K562 (cell line): ENCODE data around the gene MFNG.

Source experiments
- CTCF ChIP-seq, 3 experiments: IDR thresholded peaks in 2 of 3; conservative IDR thresholded peaks in 1 of 3; 2 replicates each; pipeline ENCODE4 v1.5.1; 2011 to 2012; ENCODE audit warnings: low read length in 3 of 3, mild to moderate bottlenecking in 3 of 3, control low read depth in 2 of 3, improper control_type of control experiment in 1 of 3, inconsistent platforms in 1 of 3, low read depth in 1 of 3, mixed read lengths in 1 of 3, moderate library complexity in 1 of 3; ENCODE audit not compliant: insufficient read depth in 2 of 3
- EP300 ChIP-seq: IDR thresholded peaks from 2 replicates; pipeline ENCODE4 v1.6.1; 2012; ENCODE audit warnings: low read length, improper control_type of control experiment
- FOXA3 ChIP-seq, 2 experiments: fragments of 450-650 bp in 1 of 2; sonication (generic) in 1 of 2; formaldehyde crosslinking; IDR thresholded peaks in 1 of 2; conservative IDR thresholded peaks in 1 of 2; 2 replicates each; pipeline versions ENCODE4 v1.4.0 to v1.8.0; 2020 to 2022; ENCODE audit warnings: mild to moderate bottlenecking in 2 of 2, missing genetic modification reagents in 1 of 2
- KLF6 ChIP-seq: fragments of 250-450 bp; sonication (Bioruptor Pico); IDR thresholded peaks from 2 replicates; pipeline ENCODE4 v1.4.0; 2020; ENCODE audit warnings: mild to moderate bottlenecking, moderate library complexity, borderline replicate concordance
- RFX5 ChIP-seq: IDR thresholded peaks from 2 replicates; pipeline ENCODE4 v1.6.1; 2011; ENCODE audit warnings: low read depth, mild to moderate bottlenecking, improper control_type of control experiment, low read length
- RNF219 ChIP-seq: fragments of 250-450 bp; sonication (Bioruptor Pico); IDR thresholded peaks from 2 replicates; pipeline ENCODE4 v1.5.0; 2022; ENCODE audit warnings: mild to moderate bottlenecking
- SMARCA4 ChIP-seq: fragments of 450-650 bp; IDR thresholded peaks from 2 replicates; pipeline ENCODE4 v1.6.1; 2016
- STAT6 ChIP-seq: sonication (generic); formaldehyde crosslinking; IDR thresholded peaks from 2 replicates; pipeline ENCODE4 v1.8.1; 2023; ENCODE audit warnings: mild to moderate bottlenecking, missing genetic modification reagents
- XRCC4 ChIP-seq: IDR thresholded peaks from one replicate; pipeline ENCODE4 v1.6.1; 2011; ENCODE audit not compliant: insufficient read depth, insufficient read length; ENCODE audit errors: extremely low read depth
- YY1 ChIP-seq, 3 experiments: IDR thresholded peaks; 2 replicates each; pipeline ENCODE4 v1.6.1; 2011; ENCODE audit warnings: low read length in 2 of 3, mild to moderate bottlenecking in 2 of 3, moderate library complexity in 2 of 3, borderline replicate concordance in 1 of 3, control low read depth in 1 of 3, low read depth in 1 of 3; ENCODE audit not compliant: insufficient read depth in 3 of 3, insufficient replicate concordance in 2 of 3, control insufficient read depth in 1 of 3, insufficient read length in 1 of 3; ENCODE audit errors: extremely low read depth in 1 of 3
- ZBTB49 ChIP-seq: sonication (generic); formaldehyde crosslinking; IDR thresholded peaks from 2 replicates; pipeline ENCODE4 v1.8.0; 2022; ENCODE audit warnings: missing genetic modification reagents, mild to moderate bottlenecking, borderline replicate concordance
- ZNF316 ChIP-seq: fragments of 450-650 bp; IDR thresholded peaks from 2 replicates; pipeline ENCODE4 v1.6.1; 2016
- ZNF586 ChIP-seq: fragments of 450-650 bp; formaldehyde crosslinking; conservative IDR thresholded peaks from 2 replicates; pipeline ENCODE4 v1.4.0; 2020; ENCODE audit warnings: mild to moderate bottlenecking, moderate library complexity
- ZNF644 ChIP-seq: fragments of 200-800 bp; sonication (Bioruptor generic); IDR thresholded peaks from 2 replicates; pipeline ENCODE4 v1.6.1; 2016; ENCODE audit warnings: low read depth, missing genetic modification characterization, missing compliant biosample characterization

- TF ChIP-seq CTCF (IDR thresholded peaks at IDR 0.05 in 2 of 3, conservative IDR thresholded peaks at IDR 0.05 in 1 of 3; ENCODE audit: insufficient read depth in 2 of 3, low read depth in 1 of 3, low read length in 3 of 3), result no peak
- no peak for TF ChIP-seq KLF6 (CRISPR knock-in tag)
- no peak for TF ChIP-seq FOXA3 (CRISPR knock-in tag; conservative IDR thresholded peaks at IDR 0.05 in 1 of 2, IDR thresholded peaks at IDR 0.05 in 1 of 2)
- no peak for TF ChIP-seq YY1 (IDR thresholded peaks at IDR 0.05; ENCODE audit: borderline replicate concordance in 1 of 3, control insufficient read depth in 1 of 3, extremely low read depth in 1 of 3, insufficient read depth in 3 of 3, insufficient read length in 1 of 3, insufficient replicate concordance in 2 of 3, low read depth in 1 of 3, low read length in 2 of 3)
- no peak for TF ChIP-seq ZNF316
- TF ChIP-seq RNF219 (CRISPR knock-in tag), result no peak
- TF ChIP-seq STAT6 (CRISPR knock-in tag), result no peak
- no peak for TF ChIP-seq ZNF644 (tag)
- no peak for TF ChIP-seq ZBTB49 (CRISPR knock-in tag)
- no peak for TF ChIP-seq ZNF586 (CRISPR knock-in tag)
- no peak for TF ChIP-seq SMARCA4
- no peak for TF ChIP-seq XRCC4
- TF ChIP-seq RFX5, result no peak
- TF ChIP-seq EP300, result no peak
Observed at GRCh38 chr22:37431366-37431765, 54.8 kb downstream of the MFNG start.
